AG04450 (cell line): ENCODE results near the gene CHRNB1. TPM values are rescaled to one million over a fixed set of nuclear protein-coding genes. Genes with fewer than 3 reads are reported as not detected.
"Not testable (repeated sequence)": the region's sequence is repeated elsewhere in the genome, so short reads cannot be mapped to it uniquely, and the experiment has no call there.

ENCODE experiments used
- CTCF ChIA-PET: fragments of 300-600, 350-600 bp; formaldehyde crosslinking; extraction: SDS; loops from one replicate; lab custom pipeline; 2022; ENCODE audit warnings: antibody characterized with exemption, inconsistent platforms; lab: Charles Lee
- POLR2A ChIA-PET: fragments of 350-600 bp; formaldehyde crosslinking; extraction: SDS; loops from one replicate; lab custom pipeline; 2021; ENCODE audit warnings: antibody characterized with exemption, inconsistent platforms; lab: Yijun Ruan, JAX
- DNase-seq: peaks from one replicate; pipeline ENCODE4 v3.0.0-alpha.2; 2011; ENCODE audit warnings: low read depth, low spot score
- H3K27ac ChIP-seq: one replicate; pipeline ENCODE4 v1.5.1; 2012; ENCODE audit warnings: low read depth, low read length, control low read depth
- H3K27me3 ChIP-seq: one replicate; pipeline ENCODE4 v1.6.0; 2012; ENCODE audit warnings: low read length; ENCODE audit not compliant: control insufficient read depth, insufficient read depth
- H3K4me3 ChIP-seq: 2 replicates; pipeline ENCODE4 v1.5.1; 2011; ENCODE audit warnings: mild to moderate bottlenecking, low read depth, low read length, control low read depth
- H3K9me3 ChIP-seq: 2 replicates; pipeline ENCODE4 v1.5.1; 2012; ENCODE audit warnings: low read length; ENCODE audit not compliant: control insufficient read depth, insufficient read depth
- polyA plus RNA-seq: library from polyadenylated mRNA; depleted of rRNA; stranded (reverse); fragments of >200 nt; gene quantifications from 2 replicates; pipeline ENCODE4 v1.2.3, GENCODE V29; 2011
- TF ChIP-seq, protein P1 (sequence below): IDR thresholded peaks from 2 replicates; pipeline ENCODE4 v1.5.1; 2011; ENCODE audit warnings: low read depth, low read length, control low read depth, inconsistent platforms

Gene CHRNB1
- polyA plus RNA-seq, 1 experiment: 6.3 TPM

DNA sequence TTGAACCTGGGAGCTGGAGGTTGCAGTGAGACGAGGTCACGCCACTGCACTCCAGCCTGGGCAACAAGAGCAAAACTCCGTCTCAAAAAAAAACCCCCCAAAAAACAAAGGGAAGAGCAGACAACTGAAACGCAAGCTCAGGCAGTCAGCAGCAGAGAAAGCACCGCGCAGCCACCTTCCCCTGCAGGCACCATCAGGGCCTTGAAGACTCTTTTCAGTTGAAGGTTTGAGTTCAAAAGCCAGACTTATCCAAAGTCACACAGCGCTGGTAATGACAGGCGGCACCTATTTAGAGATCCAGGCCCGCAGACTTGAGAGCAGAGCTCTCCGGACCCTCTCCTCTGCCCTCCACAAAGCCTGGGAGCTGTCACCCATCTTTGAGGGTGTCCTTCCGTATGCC lies 23.4 kb downstream of the CHRNB1 start:
- Histone ChIP-seq H3K27me3 (no peaks in the 10 kb centered on the region), H3K4me3 (no peak overlapping the region), H3K9me3 (no peaks in the 10 kb centered on the region), H3K27ac (no peak overlapping the region)
- ChIA-PET POLR2A (interaction anchor here (1.9 kb wide), 1 partner anchor 10 kb away, joined by 6 read pairs; the partner anchor contains the start of gene ZBTB4), CTCF (interaction anchor here (0.8 kb wide), 1 partner anchor 92 kb away, joined by 3 read pairs; no protein-coding TSS in a partner anchor)
- DNase-seq: no peak
- TF ChIP-seq, protein P1, sequence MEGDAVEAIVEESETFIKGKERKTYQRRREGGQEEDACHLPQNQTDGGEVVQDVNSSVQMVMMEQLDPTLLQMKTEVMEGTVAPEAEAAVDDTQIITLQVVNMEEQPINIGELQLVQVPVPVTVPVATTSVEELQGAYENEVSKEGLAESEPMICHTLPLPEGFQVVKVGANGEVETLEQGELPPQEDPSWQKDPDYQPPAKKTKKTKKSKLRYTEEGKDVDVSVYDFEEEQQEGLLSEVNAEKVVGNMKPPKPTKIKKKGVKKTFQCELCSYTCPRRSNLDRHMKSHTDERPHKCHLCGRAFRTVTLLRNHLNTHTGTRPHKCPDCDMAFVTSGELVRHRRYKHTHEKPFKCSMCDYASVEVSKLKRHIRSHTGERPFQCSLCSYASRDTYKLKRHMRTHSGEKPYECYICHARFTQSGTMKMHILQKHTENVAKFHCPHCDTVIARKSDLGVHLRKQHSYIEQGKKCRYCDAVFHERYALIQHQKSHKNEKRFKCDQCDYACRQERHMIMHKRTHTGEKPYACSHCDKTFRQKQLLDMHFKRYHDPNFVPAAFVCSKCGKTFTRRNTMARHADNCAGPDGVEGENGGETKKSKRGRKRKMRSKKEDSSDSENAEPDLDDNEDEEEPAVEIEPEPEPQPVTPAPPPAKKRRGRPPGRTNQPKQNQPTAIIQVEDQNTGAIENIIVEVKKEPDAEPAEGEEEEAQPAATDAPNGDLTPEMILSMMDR: no peak

DNA sequence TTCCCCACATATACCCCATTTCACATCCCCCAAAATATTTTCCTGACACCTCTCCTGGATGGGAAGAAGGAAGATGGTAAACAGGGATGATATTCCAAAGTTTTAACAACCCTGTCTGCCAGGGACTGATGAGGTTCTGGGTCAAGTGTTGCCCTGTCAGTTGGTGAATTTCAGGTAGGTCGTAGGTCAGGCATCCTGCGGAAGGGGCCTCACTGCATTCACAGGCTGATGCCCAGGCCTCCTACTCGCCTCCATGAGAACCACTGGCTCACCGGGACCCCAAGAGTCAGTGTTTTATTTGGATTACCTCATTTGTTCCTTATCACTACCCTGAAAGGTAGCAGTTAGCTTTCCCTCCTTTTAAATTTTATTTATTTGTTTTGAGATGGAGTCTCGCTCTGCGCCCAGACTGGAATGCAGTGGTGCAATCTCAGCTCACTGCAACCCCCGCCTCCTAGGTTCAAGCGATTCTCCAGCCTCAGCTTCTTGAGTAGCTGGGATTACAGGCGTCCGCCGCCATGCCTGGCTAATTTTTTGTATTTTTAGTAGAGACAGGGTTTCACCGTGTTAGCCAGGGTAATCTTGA lies 24.0 kb downstream of the CHRNB1 start:
- no peaks in the 10 kb centered on the region for H3K27me3 ChIP-seq
- TF ChIP-seq, protein P1: no peak
- H3K9me3 ChIP-seq: no peaks in the 10 kb centered on the region
- CTCF ChIA-PET: interaction anchor here (0.8 kb wide), 1 partner anchor 92 kb away, joined by 3 read pairs; no protein-coding TSS in a partner anchor
- no peak overlapping the region for H3K4me3 ChIP-seq
- no peak for DNase-seq
- no peak overlapping the region for H3K27ac ChIP-seq
- POLR2A ChIA-PET: interaction anchor here (1.9 kb wide), 1 partner anchor 10 kb away, joined by 6 read pairs; the partner anchor contains the start of gene ZBTB4

DNA sequence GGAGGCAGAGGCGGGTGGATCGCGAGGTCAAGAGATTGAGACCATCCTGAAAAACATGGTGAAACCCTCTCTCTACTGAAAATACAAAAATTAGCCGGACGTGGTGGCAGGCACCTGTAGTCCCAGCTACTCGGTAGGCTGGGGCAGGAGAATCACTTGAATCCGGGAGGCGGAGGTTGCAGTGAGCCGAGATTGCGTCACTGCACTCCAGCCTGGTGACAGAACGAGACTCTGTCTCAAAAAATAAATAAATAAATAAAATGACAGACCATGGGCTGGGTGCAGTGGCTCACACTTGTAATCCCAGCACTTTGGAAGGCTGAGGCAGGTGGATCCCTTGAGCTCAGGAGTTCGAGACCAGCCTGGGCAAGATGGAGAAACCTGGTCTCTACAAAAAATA lies 25.0 kb downstream of the CHRNB1 start:
- H3K4me3 ChIP-seq, H3K9me3 ChIP-seq, H3K27ac ChIP-seq, CTCF ChIA-PET, H3K27me3 ChIP-seq, DNase-seq, POLR2A ChIA-PET: not testable (repeated sequence)

DNA sequence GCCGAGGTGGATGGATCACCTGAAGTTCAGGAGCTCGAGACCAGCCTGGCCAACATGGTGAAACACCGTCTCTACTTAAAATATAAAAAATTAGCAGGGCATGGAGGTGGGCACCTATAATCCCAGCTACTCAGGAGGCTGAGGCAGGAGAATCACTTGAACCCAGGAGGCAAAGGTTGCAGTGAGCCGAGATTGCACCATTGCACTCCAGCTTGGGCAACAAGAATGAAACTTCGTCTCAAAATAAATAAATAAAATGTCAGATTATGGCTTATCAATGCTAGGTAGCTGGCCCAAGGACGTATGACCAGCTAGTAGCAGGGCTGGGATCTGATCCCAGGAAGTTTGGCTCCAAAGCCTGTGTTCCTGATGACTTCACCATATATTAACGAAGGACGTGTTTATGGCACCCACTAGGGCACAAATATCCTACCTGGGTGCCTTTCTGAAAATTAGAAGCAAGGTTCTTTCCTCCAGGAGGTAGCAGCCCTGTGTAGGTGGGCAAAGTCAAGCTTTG lies 25.7 kb downstream of the CHRNB1 start:
- H3K27ac ChIP-seq, H3K4me3 ChIP-seq, CTCF ChIA-PET, DNase-seq, H3K9me3 ChIP-seq, H3K27me3 ChIP-seq: not testable (repeated sequence)
- POLR2A ChIA-PET: interaction anchor here (0.7 kb wide), 1 partner anchor 67 kb away, joined by 3 read pairs; the partner anchor contains the start of gene TMEM256

DNA sequence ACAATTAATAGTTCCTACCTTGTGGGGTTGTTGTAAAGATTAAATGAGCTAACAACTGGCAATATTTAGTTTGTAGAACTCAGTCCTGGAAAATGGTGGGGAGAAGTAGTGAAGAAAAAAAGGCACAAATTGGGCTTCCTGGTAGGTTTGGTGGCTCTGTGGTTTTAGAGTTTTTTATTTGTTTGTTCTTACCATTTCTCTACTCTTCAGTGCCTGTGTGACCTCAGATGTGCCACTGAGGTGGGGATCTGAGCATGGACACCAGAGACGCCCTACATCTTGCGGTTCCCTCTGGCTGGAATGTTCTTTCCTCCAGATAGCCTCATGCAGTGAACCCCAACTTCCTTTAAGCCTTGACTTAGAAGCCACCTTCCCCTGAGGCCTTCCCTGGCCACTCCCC lies 26.9 kb downstream of the CHRNB1 start:
- POLR2A ChIA-PET: no interaction called here
- CTCF ChIA-PET: no interaction called here

DNA sequence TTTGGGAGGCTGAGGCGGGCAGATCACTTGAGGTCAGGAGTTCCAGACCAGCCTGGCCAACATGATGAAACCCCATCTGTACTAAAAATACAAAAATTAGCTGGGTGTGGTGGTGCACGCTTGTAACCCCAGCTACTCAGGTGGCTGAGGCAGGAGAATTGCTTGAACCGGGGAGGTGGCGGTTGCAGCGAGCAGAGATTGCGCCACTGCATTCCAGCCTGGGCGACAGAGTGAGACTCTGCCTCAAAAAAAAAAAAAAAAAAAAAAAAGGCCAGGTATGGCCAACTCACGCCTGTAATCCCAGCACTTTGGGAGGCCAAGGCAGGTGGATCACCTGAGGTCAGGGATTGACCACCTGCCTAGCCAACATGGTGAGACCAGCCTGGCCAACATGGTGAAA lies 29.9 kb downstream of the CHRNB1 start:
- H3K27ac ChIP-seq, DNase-seq, CTCF ChIA-PET, H3K4me3 ChIP-seq, H3K9me3 ChIP-seq, H3K27me3 ChIP-seq: not testable (repeated sequence)
- POLR2A ChIA-PET: interaction anchor here (0.6 kb wide), 1 partner anchor 213 kb away, joined by 8 read pairs; no protein-coding TSS in a partner anchor

More for the DNA sequence above, 26.9 kb downstream of the CHRNB1 start:
- TF ChIP-seq, protein P1: no peak
- Histone ChIP-seq H3K4me3 (no peak overlapping the region), H3K27ac (no peak overlapping the region), H3K27me3 (no peaks in the 10 kb centered on the region), H3K9me3 (no peaks in the 10 kb centered on the region)
- DNase-seq: no peak
